ENCODE results near the gene PA2G4.

PA2G4 gene

GRCh38 chr12:56127485-56127887, 23.1 kb downstream of the PA2G4 start:
- DNase-seq, result no peak

- peak; percentile 100 for DNase-seq
Measured at GRCh38 chr12:56127888-56128669, 23.7 kb downstream of the PA2G4 start, which contains the start of gene ESYT1. ESYT1 (plus strand) TSS chr12:56128267; CDS start chr12:56128320, 53 bp downstream.

- no peak for DNase-seq
Measured at GRCh38 chr12:56128670-56129205, 24.4 kb downstream of the PA2G4 start.

- DNase-seq, result peak; percentile 50
Measured at GRCh38 chr12:56129206-56129941, 25.0 kb downstream of the PA2G4 start.

- no peak for DNase-seq
Measured at GRCh38 chr12:56129942-56130495, 25.7 kb downstream of the PA2G4 start.

GRCh38 chr12:56130876-56131275, 26.5 kb downstream of the PA2G4 start:
- DNase-seq, result no peak

GRCh38 chr12:56134897-56135296, 30.5 kb downstream of the PA2G4 start:
- DNase-seq, result no peak

GRCh38 chr12:56137853-56138571, 33.7 kb downstream of the PA2G4 start:
- no peak for DNase-seq

GRCh38 chr12:56141946-56142784, 37.8 kb downstream of the PA2G4 start:
- no peak for DNase-seq

GRCh38 chr12:56143217-56143616, 38.9 kb downstream of the PA2G4 start:
- DNase-seq, result no peak

GRCh38 chr12:56143870-56144269, 39.5 kb downstream of the PA2G4 start:
- no peak for DNase-seq

- DNase-seq, result no peak
Measured at GRCh38 chr12:56145217-56145616, 40.9 kb downstream of the PA2G4 start.

- DNase-seq, result no peak
Measured at GRCh38 chr12:56146492-56147460, 42.4 kb downstream of the PA2G4 start.

GRCh38 chr12:56150563-56150962, 46.2 kb downstream of the PA2G4 start:
- no peak for DNase-seq

GRCh38 chr12:56151672-56152131, 47.3 kb downstream of the PA2G4 start:
- no peak for DNase-seq

GRCh38 chr12:56152132-56152755, 47.9 kb downstream of the PA2G4 start, which contains the start of gene MYL6B:
MYL6B (plus strand) TSS chr12:56152587; CDS start chr12:56153919, 1,332 bp downstream.
- peak; percentile 70 for DNase-seq

GRCh38 chr12:56152756-56153677, 48.7 kb downstream of the PA2G4 start:
- DNase-seq, result no peak

GRCh38 chr12:56153678-56154065, 49.3 kb downstream of the PA2G4 start:
- no peak for DNase-seq

GRCh38 chr12:56154246-56154771, 50.0 kb downstream of the PA2G4 start:
- DNase-seq, result no peak
